Omental fat pad (tissue), 4 donors: ENCODE results near the gene TMEM200B. TPM values are rescaled to one million over a fixed set of nuclear protein-coding genes. Genes with fewer than 3 reads are reported as not detected.

Source experiments
- ATAC-seq: fragments of 150-250 bp; one replicate; pipeline ENCODE4 v1.9.1; 2016; ENCODE audit warnings: mild to moderate bottlenecking, moderate library complexity; ENCODE audit not compliant: low FRiP score
- DNase-seq: peaks from one replicate; pipeline ENCODE4 v3.0.0-alpha.2; 2019; ENCODE audit warnings: low spot score
- CTCF ChIP-seq, 3 donors: fragments of 450-650 bp; IDR thresholded peaks; one replicate each; pipeline ENCODE4 v1.5.1; 2016 to 2017; ENCODE audit warnings: antibody characterized with exemption in 3 of 3, mild to moderate bottlenecking in 3 of 3, moderate library complexity in 2 of 3
- small RNA-seq: library from RNA; depleted of rRNA; stranded (forward); fragments of <200 nt; gene quantifications from one replicate; pipeline ENCODE3, GENCODE V24; 2016
- total RNA-seq, 4 donors: library from RNA; depleted of rRNA; stranded (reverse); fragments of >200 nt; gene quantifications; one replicate each; pipeline ENCODE4 v1.1.0, GENCODE V29; 2016

The TMEM200B gene
- total RNA-seq, 4 donors from 2014 or later: 7.2 to 26.8 (median 9.7) TPM

GRCh38 chr1:29077155-29077554 lies 46.5 kb downstream of the TMEM200B start:
- TF ChIP-seq CTCF (IDR thresholded peaks at IDR 0.05): no peak
- ATAC-seq: no peak
- DNase-seq: no peak

Small RNAs within 50 kb of the gene (small RNA-seq; reads per million reads assigned to genes)
- not detected for gene RF02271

Other genes with a start within 250 kb of the TMEM200B start
- 10 to 100 TPM; 28.8 to 57.6 (median 43.2) TPM for gene EPB41, start 209.3 kb downstream of the TMEM200B start, total RNA-seq
- 100 to 1,000 TPM in 1 of 4 donors, 10 to 100 TPM in 3; 75.3 to 117 (median 88.1) TPM for gene SRSF4, start 58.0 kb upstream of the TMEM200B start, total RNA-seq
- 10 to 100 TPM; 18.0 to 29.4 (median 20.8) TPM for gene MECR, start 107.0 kb upstream of the TMEM200B start, total RNA-seq
- 10 to 100 TPM; 12.3 to 19.9 (median 15.9) TPM for gene PTPRU, start 112.6 kb upstream of the TMEM200B start, total RNA-seq